Activated T-helper 1 cell treated with anti-CD3 and anti-CD28 coated beads, Interleukin-12 subunit alpha, Interleukin-12 subunit beta, Interleukin-2, Interleukin-4 antibody, amounts not matched to agents 30 ng/mL and 10 ng/mL and 1 ng/mL, durations not matched to agents 14 hours and 24 hours and 36 hours (primary cell): ENCODE data around the gene MAT2B. TPM values are rescaled to one million over a fixed set of nuclear protein-coding genes. Genes with fewer than 3 reads are reported as not detected.
"Not testable (repeated sequence)": the region's sequence is repeated elsewhere in the genome, so short reads cannot be mapped to it uniquely, and the experiment has no call there.

Experiments used
- DNase-seq: peaks from one replicate; pipeline ENCODE4 v3.0.0; 2021; ENCODE audit warnings: low spot score
- H3K27ac Mint-ChIP-seq: one replicate; pipeline ENCODE4 v1.8.0; 2021; ENCODE audit warnings: mild to moderate bottlenecking, mixed read lengths
- H3K27me3 Mint-ChIP-seq: one replicate; pipeline ENCODE4 v1.8.0; 2022; ENCODE audit warnings: mild to moderate bottlenecking, moderate library complexity, mixed read lengths; ENCODE audit not compliant: insufficient read depth
- H3K36me3 Mint-ChIP-seq: one replicate; pipeline ENCODE4 v1.8.0; 2021; ENCODE audit warnings: low read depth, mixed read lengths
- H3K4me1 Mint-ChIP-seq: one replicate; pipeline ENCODE4 v1.8.0; 2021; ENCODE audit warnings: low read depth, mixed read lengths
- H3K4me3 Mint-ChIP-seq: one replicate; pipeline ENCODE4 v1.8.0; 2021; ENCODE audit warnings: mild to moderate bottlenecking, moderate library complexity, mixed read lengths
- H3K9me3 Mint-ChIP-seq: one replicate; pipeline ENCODE4 v1.8.0; 2021; ENCODE audit warnings: mixed read lengths
- intact Hi-C: fragments of 100-400 bp; cut with micrococcal nuclease; formaldehyde crosslinking; loops from one replicate; pipeline ENCODE4 v1.15.1; 2024
- total RNA-seq: library from RNA; stranded (reverse); gene quantifications from 2 replicates; pipeline ENCODE4 v1.2.3, GENCODE V29; 2022

Gene MAT2B
- total RNA-seq, 1 donor from 2014 or later: 113 TPM

DNA sequence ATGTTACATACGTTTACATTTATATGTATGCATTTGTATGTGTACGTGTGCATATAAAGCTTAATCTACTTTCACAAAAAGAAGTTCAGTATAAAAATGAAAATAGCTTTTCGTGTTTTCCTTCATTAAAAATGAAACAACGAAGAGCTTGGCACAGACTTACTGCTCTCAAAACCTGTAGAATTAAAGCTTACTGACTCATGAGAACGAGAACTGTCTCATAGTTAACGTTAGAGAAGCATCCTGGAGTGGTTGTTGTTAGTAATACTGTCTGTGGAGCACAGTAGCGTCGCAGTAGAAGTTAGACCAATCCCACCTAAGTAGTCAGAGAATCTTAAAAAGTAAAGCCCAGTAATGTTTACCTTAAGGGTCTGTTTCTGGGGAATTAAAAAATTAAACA lies 1.3 kb downstream of the MAT2B start:
- Mint-ChIP-seq H3K9me3 (no peaks in the 10 kb centered on the region), H3K27me3 (no peaks in the 10 kb centered on the region), H3K27ac (peak overlapping the region; percentile 90), H3K4me1 (peaks cover 63% of the 10 kb centered on the region), H3K36me3 (peaks cover 20% of the 10 kb centered on the region), H3K4me3 (peak overlapping the region; percentile 92)
- intact Hi-C loops: loop anchor here (1.0 to 2.0 kb wide), 3 partner anchors 8 to 69 kb away; partner anchors contain the start of gene CCNG1
- no peak for DNase-seq

DNA sequence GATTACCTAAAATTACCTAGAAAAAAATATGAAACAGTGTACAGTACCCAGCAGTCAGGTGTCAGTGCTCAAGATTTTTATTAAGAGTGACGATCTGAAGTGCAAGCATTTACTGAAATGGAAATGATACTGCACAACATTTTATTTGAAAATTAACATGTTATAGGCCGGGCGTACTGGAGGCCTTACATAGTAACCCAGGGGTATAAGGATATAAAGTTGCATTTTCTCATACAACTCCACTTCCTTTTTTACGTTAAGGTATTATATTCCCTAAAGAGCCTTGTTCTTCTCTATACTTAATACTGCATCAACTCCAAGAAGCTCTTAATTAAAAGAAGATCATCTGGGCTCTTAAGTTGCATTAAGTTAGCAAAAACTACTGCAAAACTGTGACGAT lies 3.3 kb downstream of the MAT2B start:
- intact Hi-C loops: no loop called here
- H3K4me1 Mint-ChIP-seq: peaks cover 67% of the 10 kb centered on the region
- H3K9me3 Mint-ChIP-seq: no peaks in the 10 kb centered on the region
- H3K27ac Mint-ChIP-seq: peak overlapping the region; percentile 59
- H3K4me3 Mint-ChIP-seq: peak overlapping the region; percentile 92
- no peaks in the 10 kb centered on the region for H3K27me3 Mint-ChIP-seq
- no peak for DNase-seq
- peaks cover 31% of the 10 kb centered on the region for H3K36me3 Mint-ChIP-seq

DNA sequence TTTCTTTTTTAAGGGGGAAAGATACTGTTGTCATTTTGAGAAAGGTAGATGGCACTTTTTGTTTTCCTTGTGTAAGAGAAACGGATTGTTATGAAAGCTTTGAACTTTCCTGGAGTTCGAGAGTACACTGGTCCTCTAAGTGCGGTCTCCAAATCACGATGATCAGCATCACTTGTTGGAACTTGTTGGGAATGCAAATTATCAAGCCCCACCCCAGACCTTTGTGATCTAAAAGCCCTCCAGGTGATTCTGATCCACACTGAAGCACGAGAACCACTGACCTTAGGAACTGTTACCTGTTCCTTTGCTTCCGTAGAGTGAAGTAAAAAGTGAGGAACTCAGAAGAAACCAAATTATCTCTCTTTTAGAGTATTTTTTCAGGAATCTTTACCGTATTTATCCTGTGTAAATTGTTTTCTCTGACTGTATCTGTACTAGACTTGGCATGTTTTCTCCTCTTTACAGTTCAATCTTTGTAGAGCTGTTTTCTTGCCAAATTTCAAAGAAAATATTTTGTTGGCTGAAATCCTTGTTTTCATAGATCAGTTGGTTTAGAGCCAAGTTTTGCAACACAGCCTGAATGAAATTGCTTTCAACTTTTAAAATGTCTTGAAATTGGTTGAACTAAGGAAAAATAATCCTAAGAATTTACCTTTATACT lies 4.0 kb downstream of the MAT2B start:
- Mint-ChIP-seq H3K9me3 (no peaks in the 10 kb centered on the region), H3K36me3 (peaks cover 28% of the 10 kb centered on the region), H3K27ac (peak overlapping the region; percentile 59), H3K4me1 (peaks cover 60% of the 10 kb centered on the region), H3K27me3 (no peaks in the 10 kb centered on the region), H3K4me3 (peak overlapping the region; percentile 92)
- intact Hi-C loops: no loop called here
- no peak for DNase-seq

DNA sequence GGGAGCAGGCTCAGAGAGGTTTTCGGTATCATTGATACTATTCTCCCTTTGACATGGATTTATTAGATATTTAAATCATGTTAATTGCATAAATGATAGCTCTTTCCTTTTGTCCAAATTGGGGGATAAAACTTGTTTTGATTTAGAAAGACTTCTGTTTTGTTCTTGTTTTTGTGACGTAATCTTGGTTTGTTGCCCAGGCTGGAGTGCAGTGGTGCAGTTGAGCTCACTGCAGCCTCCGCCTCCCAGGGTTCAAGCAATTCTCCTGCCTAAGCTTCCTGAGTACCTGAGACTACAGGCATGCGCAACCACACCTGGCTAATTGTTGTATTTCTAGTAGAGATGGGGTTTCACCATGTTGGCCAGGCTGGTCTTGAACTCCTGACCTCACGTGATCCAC lies 7.1 kb downstream of the MAT2B start:
- peaks cover 38% of the 10 kb centered on the region for H3K36me3 Mint-ChIP-seq
- intact Hi-C loops: no loop called here
- H3K27ac Mint-ChIP-seq: no peak overlapping the region
- H3K9me3 Mint-ChIP-seq: no peaks in the 10 kb centered on the region
- H3K4me1 Mint-ChIP-seq: peaks cover 48% of the 10 kb centered on the region
- no peaks in the 10 kb centered on the region for H3K27me3 Mint-ChIP-seq
- H3K4me3 Mint-ChIP-seq: no peak overlapping the region
- no peak for DNase-seq

DNA sequence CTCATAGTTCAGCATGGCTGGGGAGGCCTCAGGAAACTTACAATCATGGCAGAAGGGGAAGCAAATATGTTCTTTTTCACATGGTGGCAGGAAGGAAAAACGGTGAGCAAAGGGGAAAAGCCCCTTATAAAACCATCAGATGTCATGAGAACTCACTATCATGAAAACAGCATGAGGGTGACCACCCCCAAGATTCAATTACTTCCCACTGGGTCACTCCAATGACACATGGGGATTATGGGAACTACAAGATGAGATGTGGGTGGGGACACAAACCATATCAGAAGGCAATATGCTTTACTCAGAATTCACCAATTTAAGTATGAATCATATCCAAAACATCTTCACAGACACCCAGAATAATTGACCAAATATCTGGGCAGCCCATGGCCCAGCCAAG lies 19.7 kb downstream of the MAT2B start:
- Mint-ChIP-seq H3K27me3 (peaks cover 7% of the 10 kb centered on the region), H3K36me3 (peaks cover 17% of the 10 kb centered on the region), H3K4me3 (no peak overlapping the region), H3K27ac (no peak overlapping the region), H3K9me3 (peaks cover 6% of the 10 kb centered on the region), H3K4me1 (no peaks in the 10 kb centered on the region)
- intact Hi-C loops: no loop called here
- no peak for DNase-seq

DNA sequence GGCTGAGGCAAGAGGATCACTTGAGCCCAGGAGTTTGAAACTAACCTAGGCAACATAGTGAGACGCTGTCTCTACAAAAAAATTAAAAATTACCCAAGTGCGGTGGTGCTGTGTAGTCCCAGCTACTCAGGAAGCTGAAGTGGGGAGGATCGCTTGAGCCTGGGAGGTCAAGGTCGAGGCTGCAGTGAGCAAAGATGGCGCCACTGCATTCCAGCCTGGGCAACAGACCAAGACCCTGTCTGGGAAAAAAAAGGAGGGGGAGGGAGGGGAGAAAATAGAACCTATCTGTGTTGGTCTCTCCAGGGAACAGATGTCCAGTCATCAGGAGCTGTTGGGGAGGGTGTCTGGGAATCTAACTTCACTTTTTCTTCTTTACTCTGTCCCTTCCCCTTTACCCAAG lies 24.3 kb downstream of the MAT2B start:
- no peak for DNase-seq
- H3K9me3 Mint-ChIP-seq: peaks cover 4% of the 10 kb centered on the region

DNA sequence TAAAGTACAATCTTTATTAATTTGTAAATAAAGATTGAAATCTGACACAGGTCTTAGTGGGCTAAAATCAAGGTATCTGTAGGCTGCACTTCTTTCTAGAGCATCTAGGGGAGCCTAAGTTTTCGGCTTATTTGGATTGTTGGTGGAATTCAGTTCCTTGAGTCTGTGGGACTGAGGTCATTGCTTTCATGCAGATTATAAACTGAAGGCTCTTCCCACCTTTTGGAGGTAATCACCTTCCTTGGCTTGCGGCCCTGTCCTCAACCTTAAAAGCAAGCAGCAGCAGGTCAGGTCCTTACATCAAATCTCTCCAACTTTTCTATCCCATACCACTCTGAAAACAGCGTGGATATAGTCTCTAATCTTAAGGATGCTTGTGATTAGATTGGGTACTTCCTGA lies 25.9 kb downstream of the MAT2B start:
- Mint-ChIP-seq H3K27me3 (peaks cover 13% of the 10 kb centered on the region), H3K27ac (no peak overlapping the region), H3K4me1 (no peaks in the 10 kb centered on the region), H3K36me3 (no peaks in the 10 kb centered on the region), H3K4me3 (no peak overlapping the region), H3K9me3 (no peaks in the 10 kb centered on the region)
- intact Hi-C loops: no loop called here
- DNase-seq: no peak

More for the DNA sequence above, 24.3 kb downstream of the MAT2B start:
- Mint-ChIP-seq H3K4me3 (no peak overlapping the region), H3K27ac (no peak overlapping the region), H3K27me3 (peaks cover 12% of the 10 kb centered on the region), H3K36me3 (peaks cover 3% of the 10 kb centered on the region), H3K4me1 (no peaks in the 10 kb centered on the region)
- intact Hi-C loops: no loop called here

DNA sequence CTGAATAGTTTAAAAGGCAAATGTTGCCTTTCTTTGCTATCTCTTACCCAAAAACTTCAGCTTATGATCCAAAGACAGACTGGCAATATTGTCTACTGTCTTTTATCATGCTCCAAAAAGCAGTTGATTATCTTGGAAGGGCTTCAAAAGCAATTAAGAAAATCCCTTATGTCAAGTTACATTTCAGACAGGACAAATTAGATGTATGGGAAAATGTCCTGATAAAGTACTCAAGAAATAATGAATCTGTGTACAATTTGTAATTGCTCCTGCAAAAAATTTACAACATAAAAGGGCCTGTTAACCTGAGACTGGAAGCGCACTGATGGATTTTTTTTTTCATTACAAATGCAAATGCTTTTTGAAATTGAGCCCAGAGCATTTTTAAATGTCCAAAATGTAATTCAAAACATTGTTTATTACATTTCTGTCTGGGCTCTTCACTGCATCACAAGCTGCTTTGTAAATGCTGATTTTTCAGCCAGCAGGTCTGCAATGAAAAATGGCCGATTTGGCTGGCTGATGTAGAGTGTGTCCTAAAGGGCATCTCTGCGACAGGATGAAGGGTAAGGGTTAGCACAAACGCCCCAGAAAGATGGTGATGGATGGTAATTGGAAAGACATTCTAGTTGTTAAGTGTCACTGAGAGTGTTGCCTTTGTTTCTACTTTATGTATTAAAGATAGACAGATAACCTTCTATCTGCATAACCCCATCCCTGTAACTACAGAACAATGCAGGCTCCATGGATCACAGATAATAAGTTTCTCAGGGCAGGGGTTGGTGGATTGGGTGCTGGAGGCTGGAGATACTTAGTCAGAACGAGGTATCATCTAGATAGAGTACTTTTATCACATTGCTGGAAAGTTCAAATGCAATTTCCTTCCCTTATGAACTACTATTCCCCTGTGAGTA lies 27.0 kb downstream of the MAT2B start:
- Mint-ChIP-seq H3K4me1 (no peaks in the 10 kb centered on the region), H3K27me3 (peaks cover 11% of the 10 kb centered on the region), H3K36me3 (no peaks in the 10 kb centered on the region), H3K4me3 (no peak overlapping the region), H3K27ac (no peak overlapping the region), H3K9me3 (no peaks in the 10 kb centered on the region)
- no peak for DNase-seq
- intact Hi-C loops: no loop called here

DNA sequence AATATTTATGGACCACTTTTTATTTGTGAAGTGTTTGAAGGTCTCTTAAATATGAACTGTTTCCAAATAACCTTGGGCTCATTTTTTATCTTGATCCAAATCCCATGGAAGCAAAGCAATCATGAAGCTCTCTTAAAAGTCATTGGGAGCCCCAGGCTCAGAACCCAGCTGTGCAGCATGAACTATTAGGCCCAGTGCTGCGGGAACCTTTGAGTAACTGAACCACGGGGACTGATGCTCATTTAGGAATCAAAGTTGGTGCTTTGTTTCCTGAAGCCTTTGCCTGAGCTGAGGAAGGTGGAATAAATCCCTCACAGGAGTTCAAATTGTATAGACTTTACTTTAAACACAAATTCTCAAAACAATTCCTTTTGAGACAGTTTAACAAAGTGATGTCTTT lies 27.8 kb downstream of the MAT2B start:
- intact Hi-C loops: no loop called here
- no peaks in the 10 kb centered on the region for H3K4me1 Mint-ChIP-seq
- no peaks in the 10 kb centered on the region for H3K9me3 Mint-ChIP-seq

DNA sequence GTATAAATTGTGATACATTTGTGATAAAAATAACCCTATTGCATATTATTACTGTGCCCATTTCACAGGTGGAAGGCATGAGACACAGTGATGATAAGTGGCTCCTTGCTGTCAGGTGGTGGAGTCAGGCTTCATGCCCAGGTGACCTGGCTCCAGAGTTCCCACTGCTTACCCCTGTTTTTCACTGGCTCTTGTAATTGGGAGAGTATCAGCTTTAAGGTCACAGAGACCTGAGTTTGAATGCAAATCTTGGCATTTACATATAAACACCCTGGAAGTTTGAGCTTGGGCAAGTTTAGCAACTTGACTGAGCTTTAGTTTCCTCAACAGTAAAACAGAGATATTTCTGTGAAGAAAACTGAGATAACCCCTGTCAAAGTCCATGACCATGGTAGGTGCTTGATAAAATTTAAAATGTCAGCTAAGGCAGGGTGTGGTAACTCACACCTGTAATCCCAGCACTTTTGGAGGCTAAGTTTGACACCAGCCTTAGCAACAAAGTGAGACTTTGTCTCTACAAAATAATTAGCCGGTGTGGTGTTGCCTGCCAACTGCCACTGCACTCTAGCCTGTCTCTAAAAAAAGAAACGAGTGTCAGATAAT lies 29.2 kb downstream of the MAT2B start:
- no peak for DNase-seq
- Mint-ChIP-seq H3K27ac (no peak overlapping the region), H3K4me1 (no peaks in the 10 kb centered on the region), H3K36me3 (no peaks in the 10 kb centered on the region), H3K27me3 (peaks cover 17% of the 10 kb centered on the region), H3K4me3 (no peak overlapping the region), H3K9me3 (no peaks in the 10 kb centered on the region)
- intact Hi-C loops: no loop called here

More for the DNA sequence above, 27.8 kb downstream of the MAT2B start:
- H3K36me3 Mint-ChIP-seq: no peaks in the 10 kb centered on the region
- no peak for DNase-seq
- no peak overlapping the region for H3K27ac Mint-ChIP-seq
- peaks cover 14% of the 10 kb centered on the region for H3K27me3 Mint-ChIP-seq
- H3K4me3 Mint-ChIP-seq: no peak overlapping the region

DNA sequence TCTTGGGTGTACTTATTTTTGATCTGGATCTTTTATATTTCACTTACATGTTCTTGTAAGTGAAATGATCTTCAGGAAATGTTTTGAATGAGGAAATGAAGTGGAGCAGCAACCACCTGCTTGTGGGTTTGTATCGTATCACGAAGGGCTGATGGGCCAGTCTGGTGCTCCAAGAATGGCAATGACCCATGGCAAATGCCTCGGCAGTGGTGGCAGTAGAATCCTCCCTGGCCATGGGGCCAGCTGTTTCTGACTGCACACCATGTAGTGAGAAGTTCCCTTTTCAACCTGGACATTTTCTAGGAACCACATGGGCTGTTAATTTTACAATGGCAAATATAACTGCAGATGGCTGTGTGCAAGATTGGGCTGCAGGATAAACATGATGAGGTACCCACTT lies 29.9 kb downstream of the MAT2B start:
- DNase-seq: no peak
- intact Hi-C loops: no loop called here
- H3K4me1 Mint-ChIP-seq: no peaks in the 10 kb centered on the region
- no peaks in the 10 kb centered on the region for H3K36me3 Mint-ChIP-seq
- no peak overlapping the region for H3K4me3 Mint-ChIP-seq
- H3K27ac Mint-ChIP-seq: no peak overlapping the region
- H3K9me3 Mint-ChIP-seq: no peaks in the 10 kb centered on the region
- peaks cover 17% of the 10 kb centered on the region for H3K27me3 Mint-ChIP-seq

DNA sequence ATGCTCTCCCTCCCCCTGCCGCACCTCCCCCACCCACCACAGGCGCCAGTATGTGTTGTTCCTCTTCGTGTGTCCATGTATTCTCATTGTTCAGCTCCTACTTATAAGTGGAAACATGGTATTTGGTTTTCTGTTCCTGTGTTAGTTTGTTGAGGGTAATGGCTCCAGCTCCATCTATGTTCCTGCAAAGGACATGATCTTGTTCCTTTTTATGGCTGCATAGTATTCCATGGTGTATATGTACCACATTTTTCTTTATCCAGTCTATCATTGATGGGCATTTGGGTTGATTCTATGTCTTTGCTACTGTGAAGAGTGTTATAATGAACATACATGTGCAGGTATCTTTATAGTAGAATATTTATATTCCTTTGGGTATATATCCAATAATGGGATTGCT lies 31.0 kb downstream of the MAT2B start:
- peaks cover 15% of the 10 kb centered on the region for H3K27me3 Mint-ChIP-seq
- DNase-seq, H3K9me3 Mint-ChIP-seq, H3K4me1 Mint-ChIP-seq, intact Hi-C loops, H3K4me3 Mint-ChIP-seq, H3K36me3 Mint-ChIP-seq, H3K27ac Mint-ChIP-seq: not testable (repeated sequence)

DNA sequence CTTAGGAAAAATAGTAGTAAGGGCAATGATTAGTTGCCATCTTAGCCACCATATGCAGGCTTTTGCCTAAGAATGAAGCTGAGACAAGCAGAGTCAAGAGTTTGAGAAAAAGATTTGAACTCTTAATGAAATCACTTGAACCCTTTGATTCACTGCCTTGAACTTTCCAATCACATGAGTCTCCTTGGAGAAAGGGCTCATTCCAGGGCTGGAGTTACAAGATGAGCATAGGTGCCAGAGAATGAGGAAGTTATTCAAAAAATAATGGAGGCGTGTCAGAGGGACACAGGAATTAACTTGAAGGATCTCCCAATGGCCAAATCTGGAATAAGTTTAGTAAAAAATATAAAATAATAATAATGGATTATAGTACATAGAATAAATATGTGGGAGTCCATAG lies 35.3 kb downstream of the MAT2B start:
- Mint-ChIP-seq H3K9me3 (no peaks in the 10 kb centered on the region), H3K4me3 (no peak overlapping the region), H3K4me1 (no peaks in the 10 kb centered on the region), H3K27me3 (peaks cover 20% of the 10 kb centered on the region), H3K36me3 (no peaks in the 10 kb centered on the region), H3K27ac (no peak overlapping the region)
- DNase-seq: no peak
- intact Hi-C loops: no loop called here
